Measurements from ENCODE around the gene CCDC107.

The CCDC107 gene

GRCh38 chr9:35662437-35662836, 4.3 kb downstream of the CCDC107 start:
- no peak for DNase-seq

DNA sequence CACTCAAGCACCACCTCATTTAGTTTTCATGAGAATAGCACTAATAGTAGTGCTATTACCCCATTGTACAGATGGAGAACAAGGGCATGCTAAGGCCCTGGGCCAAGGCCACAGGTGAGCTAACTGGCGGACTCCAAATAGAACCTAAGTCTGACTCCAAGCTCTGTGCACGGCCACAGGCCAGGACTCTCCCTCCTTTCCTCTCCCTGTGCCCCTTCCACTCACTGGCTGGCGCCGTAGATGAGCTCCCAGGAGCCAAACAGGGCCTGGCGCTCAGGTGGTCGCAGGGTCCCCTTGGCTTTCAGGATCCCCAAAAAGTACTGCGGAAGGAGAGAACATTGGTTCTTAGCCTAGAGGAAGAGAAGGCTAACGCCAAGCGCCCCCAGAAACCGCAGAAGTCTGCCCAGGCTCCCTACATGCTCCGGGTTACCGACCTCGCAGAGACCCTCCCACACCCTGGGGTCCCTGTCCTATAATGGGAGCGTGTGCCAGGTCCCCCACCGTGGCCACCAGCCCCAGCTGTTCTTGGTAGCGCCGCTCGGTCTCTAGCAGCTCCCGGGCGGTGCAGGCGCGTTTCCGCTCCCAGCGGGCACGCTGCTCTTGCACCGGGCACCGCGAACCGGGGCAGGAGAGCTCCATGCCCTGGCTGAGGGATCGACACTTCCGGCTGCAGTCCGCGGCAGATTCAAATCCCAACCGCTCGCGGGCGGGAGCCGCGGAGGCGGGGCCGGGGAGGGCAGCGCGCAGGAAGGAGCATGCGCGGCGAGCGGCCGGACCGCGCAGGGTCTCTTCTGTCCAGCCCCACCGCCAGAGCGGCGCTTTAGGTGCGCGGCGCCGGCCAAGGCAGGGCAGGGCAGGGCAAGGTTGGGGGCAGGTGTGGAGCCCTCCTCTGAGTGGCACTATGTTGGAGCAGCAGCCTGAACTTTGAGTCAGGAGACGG, 6.7 kb downstream of the CCDC107 start, which contains the start of gene ARHGEF39:
TSS of gene ARHGEF39 (minus strand) at position 665 of the 940 bp plus-strand sequence. CDS start at position 639, 26 bp downstream.
- DNase-seq = peak; percentile 43

GRCh38 chr9:35665471-35665818, 7.4 kb downstream of the CCDC107 start:
- no peak for DNase-seq

DNA sequence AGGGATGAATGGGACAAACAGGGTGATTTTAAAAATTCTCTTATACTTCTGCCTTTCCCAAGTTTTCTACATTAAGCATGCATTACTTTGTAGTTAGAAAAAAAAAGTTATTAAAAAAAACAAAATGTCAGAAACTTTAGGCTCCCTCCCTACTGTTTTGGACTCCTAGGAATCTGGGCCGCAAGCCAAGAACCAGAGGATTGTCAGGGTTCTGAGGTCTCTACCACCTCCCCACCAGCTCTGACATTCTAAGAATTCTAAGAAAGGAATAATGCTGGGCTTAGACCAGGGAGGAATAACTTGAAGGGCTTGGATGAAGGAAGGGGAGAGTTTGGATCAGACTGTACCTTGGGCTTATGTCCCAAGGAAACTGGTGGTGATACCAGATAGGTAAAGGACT, 8.0 kb downstream of the CCDC107 start:
- DNase-seq = no peak

DNA sequence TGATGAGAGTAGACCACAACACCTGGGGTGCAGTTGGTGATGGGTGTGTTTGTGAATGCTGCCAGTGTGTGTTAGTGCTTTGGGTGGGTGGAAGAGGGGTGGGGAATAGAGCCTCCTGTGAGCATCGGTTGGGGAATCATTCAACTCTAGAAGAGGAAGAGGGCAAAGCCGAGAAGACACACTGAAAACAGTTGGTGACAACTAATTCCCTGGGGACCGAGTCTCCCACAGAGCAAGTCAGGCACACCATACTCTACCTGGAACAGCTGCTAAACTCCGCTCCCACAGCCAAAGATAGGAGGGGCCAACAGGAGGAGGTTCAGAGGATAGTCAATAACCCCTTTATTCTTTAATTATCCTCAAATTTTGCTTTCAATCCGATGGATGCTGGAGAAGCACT, 8.5 kb downstream of the CCDC107 start:
- DNase-seq = no peak

GRCh38 chr9:35667939-35668338, 9.8 kb downstream of the CCDC107 start:
- no peak for DNase-seq

- DNase-seq = no peak
Observed at GRCh38 chr9:35669331-35670145, 11.4 kb downstream of the CCDC107 start.

GRCh38 chr9:35673132-35674024, 15.3 kb downstream of the CCDC107 start, which contains the start of gene CA9:
Gene CA9, plus strand, starts transcription at chr9:35673928. Its CDS starts 32 bp downstream, at chr9:35673960.
- DNase-seq = no peak

DNA sequence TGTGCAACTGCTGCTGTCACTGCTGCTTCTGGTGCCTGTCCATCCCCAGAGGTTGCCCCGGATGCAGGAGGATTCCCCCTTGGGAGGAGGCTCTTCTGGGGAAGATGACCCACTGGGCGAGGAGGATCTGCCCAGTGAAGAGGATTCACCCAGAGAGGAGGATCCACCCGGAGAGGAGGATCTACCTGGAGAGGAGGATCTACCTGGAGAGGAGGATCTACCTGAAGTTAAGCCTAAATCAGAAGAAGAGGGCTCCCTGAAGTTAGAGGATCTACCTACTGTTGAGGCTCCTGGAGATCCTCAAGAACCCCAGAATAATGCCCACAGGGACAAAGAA, 15.9 kb downstream of the CCDC107 start:
- DNase-seq = no peak

GRCh38 chr9:35675204-35675603, 17.1 kb downstream of the CCDC107 start:
- DNase-seq = no peak

DNA sequence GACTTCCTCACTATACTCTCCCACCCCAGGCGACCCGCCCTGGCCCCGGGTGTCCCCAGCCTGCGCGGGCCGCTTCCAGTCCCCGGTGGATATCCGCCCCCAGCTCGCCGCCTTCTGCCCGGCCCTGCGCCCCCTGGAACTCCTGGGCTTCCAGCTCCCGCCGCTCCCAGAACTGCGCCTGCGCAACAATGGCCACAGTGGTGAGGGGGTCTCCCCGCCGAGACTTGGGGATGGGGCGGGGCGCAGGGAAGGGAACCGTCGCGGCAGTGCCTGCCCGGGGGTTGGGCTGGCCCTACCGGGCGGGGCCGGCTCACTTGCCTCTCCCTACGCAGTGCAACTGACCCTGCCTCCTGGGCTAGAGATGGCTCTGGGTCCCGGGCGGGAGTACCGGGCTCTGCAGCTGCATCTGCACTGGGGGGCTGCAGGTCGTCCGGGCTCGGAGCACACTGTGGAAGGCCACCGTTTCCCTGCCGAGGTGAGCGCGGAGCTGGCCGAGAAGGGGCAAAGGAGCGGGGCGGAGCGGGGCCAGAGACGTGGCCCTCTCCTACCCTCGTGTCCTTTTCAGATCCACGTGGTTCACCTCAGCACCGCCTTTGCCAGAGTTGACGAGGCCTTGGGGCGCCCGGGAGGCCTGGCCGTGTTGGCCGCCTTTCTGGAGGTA, 17.8 kb downstream of the CCDC107 start:
- no peak for DNase-seq

- DNase-seq = no peak
Observed at GRCh38 chr9:35679091-35679490, 21.0 kb downstream of the CCDC107 start.

DNA sequence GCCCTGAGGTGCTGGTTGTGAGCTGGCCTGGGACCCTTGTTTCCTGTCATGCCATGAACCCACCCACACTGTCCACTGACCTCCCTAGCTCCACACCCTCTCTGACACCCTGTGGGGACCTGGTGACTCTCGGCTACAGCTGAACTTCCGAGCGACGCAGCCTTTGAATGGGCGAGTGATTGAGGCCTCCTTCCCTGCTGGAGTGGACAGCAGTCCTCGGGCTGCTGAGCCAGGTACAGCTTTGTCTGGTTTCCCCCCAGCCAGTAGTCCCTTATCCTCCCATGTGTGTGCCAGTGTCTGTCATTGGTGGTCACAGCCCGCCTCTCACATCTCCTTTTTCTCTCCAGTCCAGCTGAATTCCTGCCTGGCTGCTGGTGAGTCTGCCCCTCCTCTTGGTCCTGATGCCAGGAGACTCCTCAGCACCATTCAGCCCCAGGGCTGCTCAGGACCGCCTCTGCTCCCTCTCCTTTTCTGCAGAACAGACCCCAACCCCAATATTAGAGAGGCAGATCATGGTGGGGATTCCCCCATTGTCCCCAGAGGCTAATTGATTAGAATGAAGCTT, 21.8 kb downstream of the CCDC107 start:
- no peak for DNase-seq

GRCh38 chr9:35680331-35681105, 22.4 kb downstream of the CCDC107 start:
- DNase-seq = no peak

- no peak for DNase-seq
Observed at GRCh38 chr9:35681341-35682002, 23.4 kb downstream of the CCDC107 start.

DNA sequence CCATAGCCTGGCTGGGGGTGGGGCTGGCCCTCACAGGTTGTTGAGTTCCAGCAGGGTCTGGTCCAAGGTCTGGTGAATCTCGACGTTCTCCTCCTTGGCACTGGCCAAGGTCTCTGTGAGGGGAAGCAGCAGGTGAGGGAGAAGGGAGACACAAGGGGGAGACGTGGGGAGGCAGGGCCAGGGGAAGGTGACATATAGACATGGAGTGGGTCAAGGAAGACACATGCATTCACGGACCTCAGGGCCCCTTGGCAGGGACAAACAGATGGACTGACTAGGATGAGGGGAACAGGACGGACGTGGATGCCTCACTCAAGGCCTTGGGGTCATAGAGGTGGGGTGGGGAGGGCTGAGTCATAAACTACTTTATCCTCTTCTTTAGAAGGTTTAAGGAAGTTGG, 24.0 kb downstream of the CCDC107 start:
- no peak for DNase-seq

DNA sequence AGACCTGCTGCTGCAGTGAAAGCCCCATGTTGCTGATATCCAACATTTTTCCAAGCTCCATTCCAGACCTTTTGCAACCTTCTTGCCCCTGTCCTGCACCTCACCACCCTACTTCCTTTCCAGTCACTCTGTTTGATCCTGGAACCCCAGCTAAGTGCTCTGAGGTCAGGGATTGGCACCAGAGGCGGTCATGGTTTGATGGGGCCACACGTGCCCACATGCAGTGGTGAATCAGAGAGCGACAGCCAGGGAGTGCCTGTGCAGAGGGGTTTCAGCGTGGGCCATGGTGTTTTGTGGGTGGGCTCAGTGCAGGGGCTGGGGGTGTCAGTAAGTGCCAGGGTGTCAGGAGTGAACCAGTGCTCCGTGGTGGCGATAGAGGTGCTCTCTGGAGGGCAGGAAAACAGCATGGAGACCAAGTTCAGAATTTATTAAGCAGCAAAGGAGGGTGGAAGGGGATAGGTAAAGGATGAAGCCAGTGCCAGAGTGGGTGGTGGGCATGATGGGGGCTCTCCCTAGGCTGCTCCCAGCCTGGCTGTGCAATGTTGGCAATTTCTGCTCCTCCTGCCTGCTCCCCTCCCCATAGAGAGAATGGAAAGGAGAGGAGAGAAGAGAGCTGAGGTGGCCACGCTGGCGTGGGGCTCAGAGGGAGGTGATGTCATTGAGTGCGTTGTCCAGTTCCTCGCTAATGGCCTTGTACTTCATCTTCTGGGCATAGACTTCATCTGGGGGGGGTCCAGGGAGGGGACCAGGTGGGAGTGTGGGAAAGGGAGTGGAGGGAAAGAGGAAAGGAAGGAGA, 24.6 kb downstream of the CCDC107 start:
- DNase-seq = no peak

GRCh38 chr9:35683323-35683722, 25.2 kb downstream of the CCDC107 start:
- DNase-seq = no peak

DNA sequence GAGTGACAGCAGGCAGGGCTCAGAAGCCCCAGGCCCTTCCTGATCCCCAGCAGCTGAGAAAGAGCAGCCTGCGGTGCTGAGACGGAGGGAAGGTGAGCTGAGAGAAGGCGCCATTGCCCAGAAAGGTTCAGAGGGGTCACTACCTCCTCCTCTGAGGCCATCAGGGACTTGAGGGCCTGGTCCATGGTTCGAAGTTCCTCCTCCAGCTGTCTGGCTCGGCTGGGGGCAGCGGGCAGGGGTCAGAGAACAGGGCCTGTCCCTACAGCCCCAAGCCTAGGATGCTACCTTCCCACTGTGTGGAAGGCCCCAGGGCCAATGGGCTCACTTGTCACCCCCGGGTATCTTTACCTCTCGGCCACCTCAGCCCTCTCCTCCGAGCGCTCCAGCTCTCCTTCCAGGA, 26.8 kb downstream of the CCDC107 start:
- no peak for DNase-seq

GRCh38 chr9:35685506-35685905, 27.4 kb downstream of the CCDC107 start:
- DNase-seq = no peak
